Kidney capillary endothelial cell (primary cell): ENCODE results near the gene PCA3.

ENCODE experiments used
- DNase-seq: peaks from one replicate; pipeline ENCODE4 v3.0.0-alpha.2; 2018; ENCODE audit warnings: low spot score

Gene PCA3

GRCh38 chr9:76827296-76828080 is 63.2 kb downstream of the PCA3 start:
- no peak for DNase-seq

DNA sequence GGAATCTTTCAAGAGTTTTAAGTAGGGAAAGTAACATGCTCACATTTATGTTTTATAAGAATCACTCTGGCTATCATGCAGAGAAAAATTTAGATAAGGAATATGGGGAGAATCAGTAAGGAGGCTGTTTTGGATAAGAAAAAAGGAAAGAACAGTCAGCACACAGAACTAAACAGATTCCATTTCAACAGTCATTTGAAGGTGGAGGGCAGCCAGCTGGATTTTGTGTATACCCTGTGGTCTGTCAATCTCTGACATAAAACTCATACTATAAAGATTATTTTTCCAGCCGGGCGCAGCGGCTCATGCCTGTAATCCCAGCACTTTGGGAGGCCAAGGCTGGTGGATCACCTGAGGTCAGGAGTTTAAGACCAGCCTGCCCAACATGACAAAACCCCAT is 64.2 kb downstream of the PCA3 start:
- DNase-seq = no peak

- DNase-seq = no peak
Observed at GRCh38 chr9:76835571-76836283, 71.5 kb downstream of the PCA3 start.
